AG04449 (cell line): ENCODE data around the gene SMARCD1.

Experiments used
- CTCF ChIA-PET: fragments of 350-600 bp; formaldehyde crosslinking; extraction: SDS; loops from one replicate; lab custom pipeline; 2021; ENCODE audit warnings: antibody characterized with exemption; lab: Yijun Ruan, JAX
- POLR2A ChIA-PET: fragments of 400-600, 350-600 bp; formaldehyde crosslinking; extraction: SDS; loops from one replicate; lab custom pipeline; 2020; ENCODE audit warnings: antibody characterized with exemption, inconsistent platforms; lab: Yijun Ruan, JAX
- DNase-seq: peaks from one replicate; pipeline ENCODE4 v3.0.0-alpha.2; 2010; ENCODE audit warnings: low read depth, low spot score
- H3K4me3 ChIP-seq: 2 replicates; pipeline ENCODE4 v1.5.1; 2011; ENCODE audit warnings: low read depth, mild to moderate bottlenecking, control low read depth, low read length
- CTCF ChIP-seq: IDR thresholded peaks from one replicate; pipeline ENCODE4 v1.5.1; 2011; ENCODE audit warnings: mild to moderate bottlenecking, moderate library complexity, low read length, control low read depth, inconsistent platforms; ENCODE audit not compliant: insufficient read depth; ENCODE audit errors: missing control alignments

The SMARCD1 gene

DNA sequence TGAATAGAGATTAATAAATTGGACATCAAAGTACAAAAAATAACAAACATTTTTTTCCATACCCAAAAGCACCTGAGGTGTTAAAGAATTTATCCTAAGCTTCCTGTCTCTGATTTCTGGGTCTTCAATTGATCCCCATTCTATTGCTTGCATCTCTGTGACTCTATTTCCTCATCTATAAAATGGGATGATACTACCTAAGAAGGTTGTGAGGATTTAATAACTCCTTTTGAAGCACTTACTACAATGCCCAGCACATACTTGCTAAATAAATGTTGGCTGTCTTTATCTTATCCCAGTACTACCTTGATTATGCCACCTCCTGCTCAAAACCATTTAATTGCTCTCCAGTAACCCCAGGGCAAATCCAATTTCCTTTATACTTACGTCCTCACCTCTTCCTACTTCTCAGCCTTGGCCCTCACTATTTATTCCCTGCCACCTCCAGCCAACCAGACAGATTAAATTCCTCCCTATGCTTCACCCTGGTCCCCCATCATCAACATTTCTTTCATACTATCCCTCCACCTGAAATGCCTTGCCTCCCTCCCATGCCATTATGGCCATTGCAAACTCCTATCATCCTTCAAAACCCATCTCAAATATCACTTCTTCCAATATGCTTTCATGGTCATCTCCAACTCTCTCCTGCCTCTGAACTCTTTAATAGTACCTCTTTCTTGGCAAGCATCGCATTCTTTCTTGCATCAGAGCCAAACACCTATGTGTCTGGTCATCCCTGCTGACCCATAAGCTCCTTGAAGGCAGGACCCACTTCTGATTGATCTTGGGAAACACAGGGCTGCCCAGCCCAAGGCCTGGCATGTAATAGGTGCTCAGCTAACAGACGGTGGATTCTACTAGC is 35.7 kb upstream of the SMARCD1 start:
- CTCF ChIA-PET, result interaction anchor here (1.0 to 10.7 kb wide), 12 partner anchors 9 to 182 kb away, joined by 3 to 254 read pairs (median 6); partner anchors contain the start of gene RACGAP1
- POLR2A ChIA-PET, result no interaction called here
- no peak for DNase-seq
- TF ChIP-seq CTCF, result no peak
- no peak overlapping the region for H3K4me3 ChIP-seq

DNA sequence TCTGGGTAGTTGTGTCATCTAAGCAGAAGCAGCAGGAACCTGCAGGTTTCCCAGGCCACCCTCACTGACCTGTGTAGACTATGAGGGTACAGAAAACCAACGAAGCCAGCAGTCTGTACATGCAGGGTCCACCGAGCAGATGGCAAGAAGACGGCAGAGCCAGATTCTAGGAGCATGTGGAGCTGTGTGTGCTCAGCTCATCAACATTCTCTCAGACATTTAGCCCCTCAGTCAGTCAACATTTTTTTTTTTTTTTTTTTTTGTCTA is 35.1 kb upstream of the SMARCD1 start:
- ChIA-PET CTCF (interaction anchor here (0.9 to 10.7 kb wide), 13 partner anchors 10 to 183 kb away, joined by 3 to 254 read pairs (median 5); partner anchors contain the start of gene RACGAP1), POLR2A (no interaction called here)
- no peak for DNase-seq
- no peak overlapping the region for H3K4me3 ChIP-seq
- TF ChIP-seq CTCF, result no peak

DNA sequence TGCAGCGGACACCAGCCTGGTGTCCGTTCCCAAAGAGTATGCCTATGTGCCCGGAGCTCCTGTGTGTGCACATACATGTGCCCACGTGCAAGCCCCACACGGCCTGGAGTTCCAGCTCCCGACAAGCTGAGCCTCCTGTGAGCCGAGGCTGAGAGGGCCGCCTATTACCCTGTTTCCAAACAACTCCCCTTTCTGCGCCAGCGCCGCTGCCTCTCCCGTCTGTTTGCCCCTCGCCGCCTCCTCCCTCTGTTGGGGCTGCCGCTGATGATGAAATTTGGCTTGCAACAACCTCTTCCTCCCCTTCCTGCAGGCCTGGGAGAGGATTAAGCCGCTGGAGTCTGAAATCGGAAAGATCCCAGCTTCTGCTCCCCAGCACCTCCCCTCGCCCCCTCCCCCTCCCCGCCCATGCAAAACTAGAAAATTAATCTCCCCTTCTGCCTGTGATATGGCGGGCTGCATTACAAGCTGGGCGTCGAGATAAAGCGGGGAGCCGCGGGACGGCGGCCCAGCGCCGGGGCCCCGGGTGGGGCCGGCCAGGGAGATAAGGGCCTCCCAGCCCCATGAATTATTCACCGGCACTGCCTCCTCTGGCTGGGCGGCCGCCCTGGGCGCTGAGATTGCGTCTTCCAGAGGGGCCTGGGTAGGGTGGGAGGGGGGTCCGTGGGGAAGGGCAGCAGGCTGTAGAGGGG is 34.6 kb upstream of the SMARCD1 start:
- POLR2A ChIA-PET, result no interaction called here
- DNase-seq, result no peak
- H3K4me3 ChIP-seq, result peak overlapping the region; percentile 16; the same call in 1 of the 2 replicates
- CTCF ChIA-PET, result interaction anchor here (0.9 to 10.7 kb wide), 14 partner anchors 10 to 183 kb away, joined by 3 to 254 read pairs (median 6); partner anchors contain the start of gene RACGAP1
- no peak for TF ChIP-seq CTCF

DNA sequence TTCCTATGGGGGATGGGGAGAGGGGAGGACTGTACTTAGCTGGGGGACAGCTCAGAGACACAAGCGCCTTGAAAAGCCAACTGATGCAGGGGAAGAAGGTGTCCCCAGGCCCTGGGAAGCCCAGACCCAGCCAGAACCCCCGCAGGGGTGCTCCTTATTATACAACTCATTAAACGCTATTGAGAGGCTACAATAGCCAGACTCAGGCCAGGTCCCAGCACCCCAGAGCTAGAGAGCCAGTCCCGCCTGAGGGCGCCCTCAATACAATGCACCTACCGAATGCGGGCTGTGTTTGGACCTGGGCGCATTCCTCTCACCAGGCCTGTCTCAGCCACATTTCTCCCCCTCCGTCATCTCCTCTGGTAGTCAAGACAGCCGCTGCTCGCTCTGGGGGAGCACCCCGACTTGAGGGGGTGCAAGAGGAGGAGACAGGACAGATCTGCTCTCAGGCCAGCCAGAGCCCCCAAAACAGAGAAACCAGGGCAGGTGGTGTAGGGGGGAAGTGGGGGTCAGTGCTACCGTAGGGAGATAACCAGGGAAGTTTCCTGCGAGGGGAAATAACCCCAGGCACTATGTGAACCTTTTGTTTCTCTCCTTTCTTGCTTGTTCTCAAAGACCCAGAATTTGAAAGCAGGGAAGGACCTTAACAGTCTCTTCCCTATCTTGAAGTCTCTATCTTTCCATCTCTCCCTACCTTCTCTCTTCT is 33.9 kb upstream of the SMARCD1 start:
- POLR2A ChIA-PET, result no interaction called here

DNA sequence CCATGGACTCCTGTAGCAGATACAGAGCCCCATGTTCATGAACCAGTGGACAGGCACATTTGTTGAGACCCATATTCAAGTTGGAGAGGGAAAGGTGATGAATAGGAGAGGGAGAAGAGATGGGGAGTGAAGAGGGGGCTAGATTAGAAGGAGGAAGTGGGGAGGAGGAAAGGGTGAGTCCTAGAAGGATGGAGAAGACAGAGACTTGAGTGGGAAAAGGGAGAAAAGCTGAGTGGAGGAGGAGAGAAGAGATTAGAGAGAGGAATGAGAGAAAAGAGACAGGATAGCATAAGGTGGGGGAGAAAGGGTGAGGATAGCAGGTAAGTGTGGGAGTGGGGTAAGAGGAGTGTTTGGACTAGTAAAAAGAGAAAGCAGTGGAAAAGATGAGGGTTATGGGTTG is 32.6 kb upstream of the SMARCD1 start:
- POLR2A ChIA-PET, result no interaction called here
- CTCF ChIA-PET, result interaction anchor here (1.0 to 10.7 kb wide), 7 partner anchors 12 to 184 kb away, joined by 3 to 274 read pairs (median 41); partner anchors contain the start of genes AQP5 and AQP6

More for the DNA sequence above, 33.9 kb upstream of the SMARCD1 start:
- TF ChIP-seq CTCF, result no peak
- CTCF ChIA-PET, result interaction anchor here (0.9 to 10.7 kb wide), 10 partner anchors 11 to 106 kb away, joined by 3 to 254 read pairs (median 6); no protein-coding TSS in a partner anchor
- H3K4me3 ChIP-seq, result no peak overlapping the region
- DNase-seq, result no peak

More for the DNA sequence above, 32.6 kb upstream of the SMARCD1 start:
- TF ChIP-seq CTCF, result no peak
- DNase-seq, result no peak
- H3K4me3 ChIP-seq, result no peak overlapping the region
